NCI-H460 (cell line): Measurements from ENCODE around the gene ELF4. TPM values are rescaled to one million over a fixed set of nuclear protein-coding genes. Genes with fewer than 3 reads are reported as not detected.
"Not testable (repeated sequence)": the region's sequence is repeated elsewhere in the genome, so short reads cannot be mapped to it uniquely, and the experiment has no call there.

ENCODE experiments used
- DNase-seq: peaks from one replicate; pipeline ENCODE4 v3.0.0-alpha.2; 2016; ENCODE audit warnings: low read depth; ENCODE audit errors: extremely low read depth
- total RNA-seq: library from RNA; depleted of rRNA; stranded (reverse); fragments of >200 nt; shearing (Covaris generic); gene quantifications from 2 replicates; pipeline ENCODE4 v1.2.3, GENCODE V29; 2014

ELF4 gene
- total RNA-seq, 1 experiment from 2014 or later = 10.5 TPM

DNA sequence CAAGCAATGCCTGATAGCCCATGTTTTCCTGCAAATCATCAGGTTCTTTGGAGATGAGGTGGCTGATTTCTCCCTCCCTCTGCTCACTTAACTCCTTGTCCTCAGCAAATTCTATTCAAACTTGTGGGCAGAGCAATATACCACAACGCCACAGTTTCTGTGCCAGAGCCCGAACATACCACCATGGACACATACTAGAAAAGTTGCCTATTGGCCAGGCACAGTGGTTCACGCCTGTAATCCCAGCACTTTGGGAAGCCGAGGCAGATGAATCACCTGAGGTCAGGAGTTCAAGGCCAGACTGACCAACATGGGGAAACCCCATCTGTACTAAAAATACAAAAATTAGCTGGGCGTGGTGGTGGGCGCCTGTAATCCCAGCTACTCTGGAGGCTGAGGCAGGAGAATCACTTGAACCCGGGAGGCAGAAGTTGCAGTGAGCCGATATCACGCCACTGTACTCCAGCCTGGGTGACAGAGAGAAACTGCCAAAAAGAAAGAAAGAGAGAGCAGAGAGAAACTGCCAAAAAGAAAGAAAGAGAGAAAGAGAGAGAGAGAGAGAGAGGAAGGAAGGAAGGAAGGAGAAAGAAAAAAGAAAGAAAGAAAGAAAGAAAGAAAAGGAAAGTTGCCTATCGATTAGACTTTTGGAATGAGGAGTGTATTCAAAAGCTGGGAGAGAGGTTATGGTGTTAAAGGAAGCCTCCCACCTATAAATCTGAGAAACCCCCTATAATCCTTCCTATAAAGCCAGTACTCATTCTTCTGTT is 5.0 kb upstream of the ELF4 start:
- DNase-seq = not testable (repeated sequence)

- DNase-seq = no peak
Observed at GRCh38 chrX:130114141-130114588, 3.9 kb upstream of the ELF4 start.

DNA sequence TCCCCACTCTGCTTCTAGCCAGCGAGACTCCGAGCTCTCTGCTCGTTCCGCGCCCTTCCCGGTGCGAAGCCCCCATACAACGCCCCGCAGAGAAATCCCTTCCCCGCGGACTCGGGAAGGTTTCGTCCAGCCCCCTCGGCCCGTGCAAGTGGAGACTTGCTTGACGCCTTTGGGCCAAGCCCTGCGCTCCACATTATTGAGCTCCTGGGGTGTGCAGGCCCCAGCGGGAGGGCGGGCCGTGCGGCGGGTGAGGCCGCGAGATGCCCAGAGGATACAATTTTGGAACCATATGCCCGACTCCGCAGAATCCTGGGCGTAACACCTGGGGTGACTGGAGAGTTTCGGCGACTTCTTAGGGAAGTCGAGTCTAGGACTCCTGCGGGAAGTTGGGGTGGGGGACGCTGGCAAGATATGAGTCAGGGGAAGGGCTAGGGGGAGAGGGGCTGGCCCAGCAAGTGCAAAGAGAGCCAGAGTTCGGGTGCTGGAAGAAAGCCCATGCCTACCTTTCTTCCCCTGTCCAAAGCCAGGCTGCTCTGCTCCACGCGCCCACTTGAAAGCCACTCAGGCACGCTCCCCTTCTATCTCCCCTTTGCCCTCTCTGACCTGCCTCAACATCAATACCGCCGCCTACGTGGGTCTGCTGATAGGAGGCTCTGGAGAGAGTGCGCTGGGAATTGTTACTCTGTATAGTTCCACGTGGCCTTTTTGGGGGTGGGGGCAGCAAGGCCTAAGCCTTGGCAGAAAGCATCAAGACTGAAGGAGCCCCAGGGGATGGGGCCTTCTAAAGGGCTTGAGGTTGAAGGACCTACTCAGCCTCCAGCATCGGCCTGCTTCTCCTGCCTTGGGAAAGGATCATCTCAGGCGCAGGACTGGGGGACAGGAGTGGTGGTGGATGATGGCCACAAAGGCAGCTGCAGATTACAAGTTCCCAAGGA is 1.2 kb upstream of the ELF4 start:
- DNase-seq = no peak

DNA sequence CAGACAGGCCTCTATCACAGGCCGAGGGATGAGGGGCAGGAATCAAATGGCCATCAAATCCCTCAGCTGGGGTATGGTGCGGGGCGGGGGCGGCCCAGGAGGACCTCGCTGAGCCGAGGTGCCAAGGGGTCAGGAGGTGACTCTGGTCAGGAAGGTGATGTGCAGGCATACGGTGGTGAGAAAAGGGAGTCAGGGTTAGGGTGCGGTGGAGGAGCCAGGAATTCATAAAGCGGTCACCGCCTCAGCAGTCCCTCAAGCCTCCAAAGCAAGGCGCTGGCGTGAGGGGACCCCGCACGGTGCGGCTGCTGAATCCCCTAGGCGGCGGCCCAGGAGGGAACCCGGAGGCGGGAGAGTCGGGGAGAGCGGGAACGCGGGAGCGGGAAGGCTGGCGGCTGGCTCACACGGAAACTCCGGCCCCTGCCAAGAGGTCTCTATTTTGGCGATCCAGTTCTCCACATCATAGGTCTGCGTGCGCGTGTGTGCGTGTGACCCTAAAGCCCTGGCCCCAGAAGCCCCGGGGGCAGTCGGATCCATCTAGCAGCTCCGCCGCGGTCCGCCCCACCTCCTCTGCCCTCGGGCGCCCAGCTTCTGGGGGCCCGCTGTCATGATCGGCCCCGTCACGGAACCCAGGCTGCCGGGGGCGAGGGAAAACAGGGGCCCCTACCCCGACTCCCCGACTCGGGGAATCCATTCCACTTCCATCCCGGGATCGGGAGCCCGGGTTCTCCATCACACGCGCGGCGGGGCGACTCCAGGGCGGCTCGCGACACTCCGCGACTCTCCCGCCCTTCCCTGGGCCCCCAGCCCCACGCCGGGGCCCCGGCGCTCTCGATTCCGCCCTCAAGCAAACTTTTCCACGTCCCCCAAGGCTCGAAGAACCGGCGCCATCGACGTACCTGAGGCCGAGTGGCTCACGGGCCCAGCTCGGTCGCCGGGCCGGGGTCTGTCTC is 593 bp downstream of the ELF4 start:
- no peak for DNase-seq

DNA sequence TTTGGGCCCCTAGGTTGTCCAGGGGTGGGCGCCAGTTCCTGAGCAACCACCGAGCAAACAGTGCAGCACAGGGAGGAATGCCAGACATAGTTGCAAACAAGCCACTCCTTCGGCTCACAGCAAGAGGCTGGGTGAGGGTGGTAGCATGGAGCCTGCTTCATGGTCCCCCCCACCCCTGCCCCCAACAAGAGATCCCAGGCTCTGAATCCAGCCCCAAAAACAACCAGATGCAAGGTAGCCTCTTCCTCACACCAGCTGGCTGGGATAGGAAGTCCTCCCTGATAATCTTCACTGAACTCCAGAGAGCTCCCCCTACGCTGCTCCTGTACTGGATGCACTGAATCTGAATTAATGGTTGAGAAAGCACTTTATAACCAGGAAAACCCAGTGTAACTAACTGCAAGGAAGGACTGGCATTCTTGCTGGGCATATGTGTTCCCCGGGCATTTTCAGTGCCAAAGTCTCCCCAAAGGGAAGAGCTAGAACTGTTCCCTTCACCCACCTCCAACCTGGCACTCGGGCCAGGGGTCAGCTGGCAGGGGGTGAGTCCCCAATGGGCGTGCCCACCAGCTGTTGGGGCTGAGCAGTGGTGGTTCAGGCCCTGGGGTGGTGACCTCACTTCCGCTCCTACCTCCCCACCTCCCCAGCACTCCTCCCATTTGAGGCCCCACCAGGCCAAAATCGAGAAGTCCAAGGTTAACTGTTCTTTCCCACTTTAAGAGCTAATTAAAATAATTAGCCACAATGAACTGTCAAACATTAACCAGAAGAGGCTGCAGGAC is 1.5 kb downstream of the ELF4 start:
- DNase-seq = no peak

GRCh38 chrX:130106071-130106470 is 4.2 kb downstream of the ELF4 start:
- DNase-seq = no peak

DNA sequence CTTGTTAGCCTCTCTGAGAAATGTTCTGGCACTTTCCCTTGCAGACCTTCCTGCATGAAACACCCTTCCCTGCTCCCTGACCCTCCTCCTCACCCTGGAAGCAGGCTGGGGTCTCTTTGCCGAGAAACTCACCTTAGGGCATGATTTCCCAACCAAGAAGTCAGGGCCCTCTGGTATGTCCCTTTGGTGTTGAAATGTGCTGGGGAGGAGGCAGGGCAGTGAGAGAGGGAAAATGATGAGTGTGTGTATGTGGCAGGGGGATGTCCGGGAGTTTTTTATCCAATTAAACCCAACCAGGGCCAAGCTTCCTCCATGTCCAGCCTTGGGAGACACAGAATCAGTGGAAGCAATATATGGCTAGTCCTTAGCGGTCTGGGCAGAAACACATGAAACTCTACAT is 5.1 kb downstream of the ELF4 start:
- DNase-seq = no peak

GRCh38 chrX:130103605-130104004 is 6.7 kb downstream of the ELF4 start:
- DNase-seq = no peak

- DNase-seq = no peak
Observed at GRCh38 chrX:130100180-130100579, 10.1 kb downstream of the ELF4 start.

DNA sequence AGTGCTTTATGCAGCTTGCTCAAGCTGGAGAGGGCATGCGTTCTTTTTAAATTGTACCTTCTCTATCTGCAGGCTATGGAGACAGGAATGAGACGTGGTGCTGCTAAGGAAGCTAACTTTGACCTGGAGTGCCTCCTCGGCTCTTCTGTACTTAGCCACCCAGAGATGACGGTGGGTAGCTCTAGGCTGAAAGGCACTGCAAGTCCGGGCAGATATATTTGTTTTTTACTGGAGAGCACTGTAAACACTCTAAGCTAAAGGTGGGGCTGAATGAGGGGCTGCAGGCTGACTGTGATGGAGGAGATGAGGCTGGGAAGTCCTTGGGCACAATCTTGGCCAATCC is 12.1 kb downstream of the ELF4 start:
- DNase-seq = no peak

- no peak for DNase-seq
Observed at GRCh38 chrX:130097507-130098209, 12.6 kb downstream of the ELF4 start.

DNA sequence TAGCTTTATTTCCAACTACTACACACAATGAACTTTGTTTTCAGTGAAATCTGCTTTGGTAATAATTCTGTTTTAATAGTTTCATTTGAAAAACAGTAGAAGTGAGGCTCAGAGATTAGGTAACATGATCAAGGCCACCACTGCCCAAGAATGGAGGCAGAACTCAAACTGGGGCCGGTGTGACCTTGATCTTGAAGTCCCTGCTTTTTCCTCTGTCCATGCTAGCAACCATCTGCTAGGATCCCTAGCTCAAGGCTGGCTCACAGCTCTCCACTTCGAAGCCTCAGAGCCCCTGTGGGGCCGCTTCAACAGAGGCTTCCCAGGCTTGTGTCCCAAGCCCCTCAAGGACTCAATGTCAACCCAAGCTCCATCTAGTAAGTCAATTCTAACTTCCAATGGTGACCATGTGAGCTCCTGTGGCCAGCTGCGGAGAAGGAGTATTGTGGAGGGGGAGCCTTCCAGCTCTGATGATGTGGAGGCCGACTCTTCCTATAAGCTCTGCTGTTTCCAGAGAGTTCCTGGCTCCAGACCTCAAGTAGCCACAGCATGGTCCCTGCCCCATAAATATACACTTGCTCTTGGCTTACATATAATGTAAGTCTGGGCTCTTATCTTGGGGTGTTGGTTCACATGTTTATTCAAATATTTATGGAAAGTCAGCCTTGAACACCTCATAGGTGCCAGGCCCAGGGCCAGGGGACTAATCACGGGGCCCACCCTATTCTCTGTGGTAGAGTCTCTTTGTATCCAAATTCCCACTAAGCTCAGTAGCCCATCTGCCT is 14.9 kb downstream of the ELF4 start:
- no peak for DNase-seq

DNA sequence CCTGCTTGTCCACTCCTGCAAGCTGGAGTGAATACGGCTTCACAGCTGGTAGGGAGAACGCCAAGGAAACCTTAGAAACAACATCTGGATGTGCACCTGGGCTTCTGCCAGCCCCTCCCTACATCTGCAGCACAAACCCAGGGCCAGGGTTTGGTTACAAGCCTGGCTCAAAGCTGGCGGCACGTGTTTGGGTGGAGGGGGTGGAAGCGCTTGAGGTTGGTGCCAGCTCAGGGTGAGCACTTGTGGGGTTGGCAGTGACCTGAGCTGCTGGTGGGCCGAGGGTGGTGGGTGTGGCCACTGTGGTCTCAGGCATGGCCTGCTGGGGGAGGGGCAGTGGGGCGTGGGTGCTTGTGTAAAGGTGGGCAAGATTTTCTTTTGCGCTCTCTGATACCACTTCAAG is 15.6 kb downstream of the ELF4 start:
- no peak for DNase-seq

DNA sequence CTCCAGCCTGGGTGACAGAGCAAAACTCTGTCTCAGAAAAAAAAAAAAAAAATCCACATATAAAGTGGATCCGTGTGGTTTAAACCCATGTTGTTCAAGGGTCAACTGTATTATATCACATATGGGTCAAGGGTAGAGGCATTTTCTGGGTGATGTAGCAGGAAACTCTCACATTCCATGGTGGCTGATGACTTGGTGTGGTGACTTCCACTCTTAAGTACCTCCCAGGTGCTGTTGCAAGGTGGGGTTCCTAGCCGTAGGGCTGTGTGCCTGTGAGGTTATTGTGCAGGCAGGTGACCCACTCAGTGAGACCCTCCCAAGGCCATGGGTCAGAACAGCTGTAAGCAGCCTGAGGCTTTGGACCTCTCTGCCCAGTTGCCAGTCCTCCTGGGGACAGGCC is 17.0 kb downstream of the ELF4 start:
- no peak for DNase-seq

GRCh38 chrX:130091980-130092522 is 18.2 kb downstream of the ELF4 start:
- no peak for DNase-seq

DNA sequence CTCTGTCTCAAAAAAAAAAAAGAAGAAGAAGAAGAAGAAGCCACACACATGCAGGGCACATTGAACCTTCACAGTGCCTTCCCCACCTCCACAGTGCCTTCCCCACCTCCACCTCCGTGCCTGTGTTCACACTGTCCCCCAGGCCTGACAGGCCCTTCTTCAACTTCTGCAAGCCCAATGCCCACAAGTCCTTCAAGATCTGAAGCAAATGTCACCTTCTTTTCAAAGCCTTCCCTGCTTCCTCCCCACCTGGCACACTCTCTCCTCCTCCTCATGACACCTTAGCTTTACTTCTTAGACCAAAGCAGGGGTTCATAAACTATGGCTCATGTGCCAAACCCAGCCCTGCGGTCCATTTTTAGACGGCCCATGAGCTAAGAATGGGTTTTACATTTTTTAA is 19.9 kb downstream of the ELF4 start:
- no peak for DNase-seq

DNA sequence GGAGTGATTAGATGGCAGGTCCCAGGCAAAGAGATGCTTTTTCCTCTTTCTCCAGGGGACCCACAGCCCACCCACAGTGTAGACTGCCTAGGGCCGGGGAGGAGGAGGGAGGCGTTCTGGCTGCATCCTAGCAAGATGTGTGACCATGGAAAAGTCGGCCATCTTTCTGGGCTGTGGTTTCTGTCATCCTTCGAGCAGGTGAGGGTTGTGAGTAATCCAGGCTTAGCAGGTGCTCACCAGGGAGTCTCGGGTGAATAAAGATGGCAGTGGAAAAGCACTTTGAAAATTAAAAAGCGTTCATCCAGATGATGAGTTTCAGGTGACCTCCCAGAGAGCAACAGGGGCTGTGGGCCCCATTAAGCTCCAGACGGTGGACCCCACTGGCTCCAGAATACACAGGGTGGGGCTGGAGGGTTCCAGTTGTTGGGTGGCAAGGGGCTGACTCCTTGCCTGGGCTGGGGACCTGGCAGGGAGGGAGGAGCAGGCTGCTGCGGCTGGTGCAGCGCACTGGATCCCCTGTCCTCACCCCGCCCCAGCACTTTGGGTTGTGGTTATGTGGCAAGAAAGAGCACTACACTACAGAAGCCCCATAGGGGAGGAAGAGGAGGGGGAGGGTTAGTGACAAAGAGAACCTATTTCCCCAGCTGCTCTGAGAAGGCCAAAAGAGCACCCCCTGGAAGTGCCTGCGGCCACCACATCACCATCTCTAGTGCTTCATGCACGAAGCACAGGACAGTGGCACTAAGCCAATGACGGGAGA is 23.7 kb downstream of the ELF4 start:
- DNase-seq = no peak
